ENCODE results near the gene TYW5. TPM values are rescaled to one million over a fixed set of nuclear protein-coding genes. Genes with fewer than 3 reads are reported as not detected.

Gene TYW5
- total and polyA plus RNA-seq, 2 of the 13 experiments (the other 11 are each of a cell fraction or from before 2014, with no cell fraction given) = 8.3 to 14.6 TPM

DNA sequence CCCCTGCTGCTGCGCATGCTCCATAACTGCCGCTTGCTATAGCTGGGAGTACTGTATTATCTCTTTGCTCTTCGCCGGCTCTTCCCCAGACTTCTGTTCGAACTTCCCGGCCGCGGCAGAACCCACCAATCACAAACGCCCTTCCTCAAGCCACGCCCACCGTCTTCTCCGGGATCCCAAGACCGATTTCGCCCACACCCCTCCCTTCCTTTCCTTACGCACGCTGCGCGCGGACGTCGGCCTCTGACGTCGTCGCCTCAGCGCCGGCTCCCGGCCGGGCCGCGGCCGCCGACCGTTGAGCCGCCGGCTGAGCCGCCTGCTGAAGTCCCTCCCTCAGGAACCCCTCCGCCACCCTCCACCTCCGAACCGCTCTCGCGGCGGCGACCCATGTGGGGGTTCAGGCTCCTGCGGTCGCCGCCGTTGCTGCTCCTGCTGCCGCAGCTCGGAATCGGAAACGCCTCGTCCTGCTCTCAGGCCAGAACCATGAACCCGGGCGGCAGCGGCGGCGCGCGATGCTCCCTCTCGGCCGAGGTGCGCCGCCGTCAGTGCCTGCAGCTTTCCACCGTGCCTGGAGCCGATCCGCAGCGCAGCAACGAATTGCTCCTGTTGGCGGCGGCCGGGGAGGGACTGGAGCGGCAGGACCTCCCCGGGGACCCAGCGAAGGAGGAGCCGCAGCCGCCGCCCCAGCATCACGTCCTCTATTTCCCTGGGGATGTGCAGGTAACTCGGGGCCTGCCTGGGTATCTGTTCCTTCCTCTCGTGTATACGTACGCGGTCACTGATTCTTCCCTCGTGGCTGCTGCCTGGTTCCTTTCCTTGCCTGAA, 44.0 kb downstream of the TYW5 start, which contains the start of gene C2orf69 (continued):
- TF ChIP-seq, protein P1, sequence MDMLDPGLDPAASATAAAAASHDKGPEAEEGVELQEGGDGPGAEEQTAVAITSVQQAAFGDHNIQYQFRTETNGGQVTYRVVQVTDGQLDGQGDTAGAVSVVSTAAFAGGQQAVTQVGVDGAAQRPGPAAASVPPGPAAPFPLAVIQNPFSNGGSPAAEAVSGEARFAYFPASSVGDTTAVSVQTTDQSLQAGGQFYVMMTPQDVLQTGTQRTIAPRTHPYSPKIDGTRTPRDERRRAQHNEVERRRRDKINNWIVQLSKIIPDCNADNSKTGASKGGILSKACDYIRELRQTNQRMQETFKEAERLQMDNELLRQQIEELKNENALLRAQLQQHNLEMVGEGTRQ (IDR thresholded peaks at IDR 0.05; ENCODE audit: low read depth, low read length) = no peak
- TF ChIP-seq, protein P1 (CRISPR knock-in tag; IDR thresholded peaks at IDR 0.05; ENCODE audit: borderline replicate concordance) = no peak; the same call in 1 of the 2 replicates
- peak; percentile 88 for TF ChIP-seq ZNF816 (CRISPR knock-in tag; IDR thresholded peaks at IDR 0.05; ENCODE audit: borderline replicate concordance)
- TF ChIP-seq, protein P2, sequence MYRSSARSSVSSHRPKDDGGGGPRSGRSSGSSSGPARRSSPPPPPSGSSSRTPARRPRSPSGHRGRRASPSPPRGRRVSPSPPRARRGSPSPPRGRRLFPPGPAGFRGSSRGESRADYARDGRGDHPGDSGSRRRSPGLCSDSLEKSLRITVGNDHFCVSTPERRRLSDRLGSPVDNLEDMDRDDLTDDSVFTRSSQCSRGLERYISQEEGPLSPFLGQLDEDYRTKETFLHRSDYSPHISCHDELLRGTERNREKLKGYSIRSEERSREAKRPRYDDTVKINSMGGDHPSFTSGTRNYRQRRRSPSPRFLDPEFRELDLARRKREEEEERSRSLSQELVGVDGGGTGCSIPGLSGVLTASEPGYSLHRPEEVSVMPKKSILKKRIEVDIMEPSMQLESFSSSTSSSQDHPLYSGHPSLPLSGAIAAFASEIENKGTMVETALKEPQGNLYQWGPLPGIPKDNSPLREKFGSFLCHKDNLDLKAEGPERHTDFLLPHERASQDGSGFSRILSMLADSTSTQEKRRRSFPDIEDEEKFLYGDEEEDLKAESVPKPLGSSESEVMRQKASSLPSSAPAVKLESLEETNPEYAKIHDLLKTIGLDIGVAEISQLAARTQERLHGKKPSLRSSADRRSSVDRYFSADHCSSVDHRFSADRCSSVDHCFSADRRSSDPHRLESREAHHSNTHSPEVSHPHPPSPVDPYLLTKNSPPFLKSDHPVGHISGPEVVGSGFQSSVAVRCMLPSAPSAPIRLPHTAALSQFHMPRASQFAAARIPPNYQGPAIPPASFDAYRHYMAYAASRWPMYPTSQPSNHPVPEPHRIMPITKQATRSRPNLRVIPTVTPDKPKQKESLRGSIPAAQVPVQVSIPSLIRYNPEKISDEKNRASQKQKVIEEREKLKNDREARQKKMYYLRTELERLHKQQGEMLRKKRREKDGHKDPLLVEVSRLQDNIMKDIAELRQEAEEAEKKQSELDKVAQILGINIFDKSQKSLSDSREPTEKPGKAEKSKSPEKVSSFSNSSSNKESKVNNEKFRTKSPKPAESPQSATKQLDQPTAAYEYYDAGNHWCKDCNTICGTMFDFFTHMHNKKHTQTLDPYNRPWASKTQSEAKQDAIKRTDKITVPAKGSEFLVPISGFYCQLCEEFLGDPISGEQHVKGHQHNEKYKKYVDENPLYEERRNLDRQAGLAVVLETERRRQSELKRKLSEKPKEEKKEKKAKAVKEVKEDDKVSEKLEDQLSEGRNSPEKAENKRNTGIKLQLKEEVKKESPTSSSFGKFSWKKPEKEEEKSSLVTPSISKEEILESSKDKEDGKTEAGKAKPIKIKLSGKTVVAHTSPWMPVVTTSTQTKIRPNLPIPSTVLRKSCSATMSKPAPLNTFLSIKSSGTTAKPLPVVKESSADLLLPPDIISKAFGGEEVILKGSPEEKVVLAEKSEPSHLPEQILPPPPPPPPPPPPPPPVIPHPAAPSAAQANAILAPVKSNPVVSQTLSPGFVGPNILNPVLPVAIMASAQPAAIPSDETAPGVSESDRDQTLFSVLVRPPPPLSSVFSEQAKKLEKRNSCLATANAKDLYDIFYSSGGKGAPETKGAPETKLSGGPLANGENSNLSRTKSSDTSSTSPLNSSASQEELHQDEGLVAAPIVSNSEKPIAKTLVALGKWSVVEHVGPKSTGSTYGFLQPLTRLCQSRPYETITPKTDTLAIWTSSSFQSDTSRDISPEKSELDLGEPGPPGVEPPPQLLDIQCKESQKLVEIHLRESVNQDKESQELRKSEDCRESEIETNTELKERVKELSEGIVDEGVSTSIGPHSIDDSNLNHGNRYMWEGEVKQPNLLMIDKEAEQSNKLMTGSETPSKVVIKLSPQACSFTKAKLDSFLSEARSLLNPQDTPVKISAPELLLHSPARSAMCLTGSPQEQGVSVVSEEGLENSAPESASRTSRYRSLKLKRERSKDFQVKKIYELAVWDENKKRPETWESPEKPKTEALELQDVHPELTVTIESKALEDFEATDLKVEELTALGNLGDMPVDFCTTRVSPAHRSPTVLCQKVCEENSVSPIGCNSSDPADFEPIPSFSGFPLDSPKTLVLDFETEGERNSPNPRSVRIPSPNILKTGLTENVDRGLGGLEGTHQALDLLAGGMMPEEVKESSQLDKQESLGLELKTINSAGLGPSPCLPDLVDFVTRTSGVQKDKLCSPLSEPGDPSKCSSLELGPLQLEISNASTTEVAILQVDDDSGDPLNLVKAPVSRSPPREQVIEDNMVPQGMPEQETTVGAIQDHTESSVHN (CRISPR knock-in tag; IDR thresholded peaks at IDR 0.05) = no peak; the same call in 1 of the 2 replicates
- peak; percentile 98 for TF ChIP-seq ZNF776 (CRISPR knock-in tag; IDR thresholded peaks at IDR 0.05)
- TF ChIP-seq RXRB (CRISPR knock-in tag; IDR thresholded peaks at IDR 0.05; ENCODE audit: borderline replicate concordance) = peak; percentile 38; the same call in 1 of the 2 replicates
- TF ChIP-seq ZNF567 (CRISPR knock-in tag; IDR thresholded peaks at IDR 0.05; ENCODE audit: borderline replicate concordance) = peak; percentile 81; the same call in 1 of the 2 replicates
- TF ChIP-seq HOXA7 (CRISPR knock-in tag; IDR thresholded peaks at IDR 0.05) = peak; percentile 90; the same call in 1 of the 2 replicates
- TF ChIP-seq NFE2L2 (IDR thresholded peaks at IDR 0.05; ENCODE audit: low read length) = no peak
- TF ChIP-seq, protein P3, sequence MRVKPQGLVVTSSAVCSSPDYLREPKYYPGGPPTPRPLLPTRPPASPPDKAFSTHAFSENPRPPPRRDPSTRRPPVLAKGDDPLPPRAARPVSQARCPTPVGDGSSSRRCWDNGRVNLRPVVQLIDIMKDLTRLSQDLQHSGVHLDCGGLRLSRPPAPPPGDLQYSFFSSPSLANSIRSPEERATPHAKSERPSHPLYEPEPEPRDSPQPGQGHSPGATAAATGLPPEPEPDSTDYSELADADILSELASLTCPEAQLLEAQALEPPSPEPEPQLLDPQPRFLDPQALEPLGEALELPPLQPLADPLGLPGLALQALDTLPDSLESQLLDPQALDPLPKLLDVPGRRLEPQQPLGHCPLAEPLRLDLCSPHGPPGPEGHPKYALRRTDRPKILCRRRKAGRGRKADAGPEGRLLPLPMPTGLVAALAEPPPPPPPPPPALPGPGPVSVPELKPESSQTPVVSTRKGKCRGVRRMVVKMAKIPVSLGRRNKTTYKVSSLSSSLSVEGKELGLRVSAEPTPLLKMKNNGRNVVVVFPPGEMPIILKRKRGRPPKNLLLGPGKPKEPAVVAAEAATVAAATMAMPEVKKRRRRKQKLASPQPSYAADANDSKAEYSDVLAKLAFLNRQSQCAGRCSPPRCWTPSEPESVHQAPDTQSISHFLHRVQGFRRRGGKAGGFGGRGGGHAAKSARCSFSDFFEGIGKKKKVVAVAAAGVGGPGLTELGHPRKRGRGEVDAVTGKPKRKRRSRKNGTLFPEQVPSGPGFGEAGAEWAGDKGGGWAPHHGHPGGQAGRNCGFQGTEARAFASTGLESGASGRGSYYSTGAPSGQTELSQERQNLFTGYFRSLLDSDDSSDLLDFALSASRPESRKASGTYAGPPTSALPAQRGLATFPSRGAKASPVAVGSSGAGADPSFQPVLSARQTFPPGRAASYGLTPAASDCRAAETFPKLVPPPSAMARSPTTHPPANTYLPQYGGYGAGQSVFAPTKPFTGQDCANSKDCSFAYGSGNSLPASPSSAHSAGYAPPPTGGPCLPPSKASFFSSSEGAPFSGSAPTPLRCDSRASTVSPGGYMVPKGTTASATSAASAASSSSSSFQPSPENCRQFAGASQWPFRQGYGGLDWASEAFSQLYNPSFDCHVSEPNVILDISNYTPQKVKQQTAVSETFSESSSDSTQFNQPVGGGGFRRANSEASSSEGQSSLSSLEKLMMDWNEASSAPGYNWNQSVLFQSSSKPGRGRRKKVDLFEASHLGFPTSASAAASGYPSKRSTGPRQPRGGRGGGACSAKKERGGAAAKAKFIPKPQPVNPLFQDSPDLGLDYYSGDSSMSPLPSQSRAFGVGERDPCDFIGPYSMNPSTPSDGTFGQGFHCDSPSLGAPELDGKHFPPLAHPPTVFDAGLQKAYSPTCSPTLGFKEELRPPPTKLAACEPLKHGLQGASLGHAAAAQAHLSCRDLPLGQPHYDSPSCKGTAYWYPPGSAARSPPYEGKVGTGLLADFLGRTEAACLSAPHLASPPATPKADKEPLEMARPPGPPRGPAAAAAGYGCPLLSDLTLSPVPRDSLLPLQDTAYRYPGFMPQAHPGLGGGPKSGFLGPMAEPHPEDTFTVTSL (CRISPR knock-in tag; IDR thresholded peaks at IDR 0.05; ENCODE audit: borderline replicate concordance) = no peak
- TF ChIP-seq KDM5B (CRISPR knock-in tag; IDR thresholded peaks at IDR 0.05; ENCODE audit: borderline replicate concordance) = peak; percentile 99
- TF ChIP-seq WIZ (CRISPR knock-in tag; IDR thresholded peaks at IDR 0.05) = peak; percentile 79; the same call in 1 of the 2 replicates
